Non-pigmented ciliary epithelial cell (primary cell): Measurements from ENCODE around the gene ANO10.
"Not testable (repeated sequence)": the region's sequence is repeated elsewhere in the genome, so short reads cannot be mapped to it uniquely, and the experiment has no call there.

Experiments
- DNase-seq: peaks from one replicate; pipeline ENCODE4 v3.0.0-alpha.2; 2010; ENCODE audit warnings: low read depth

ANO10 gene

GRCh38 chr3:43629257-43629656, 7.4 kb upstream of the ANO10 start:
- DNase-seq: no peak

DNA sequence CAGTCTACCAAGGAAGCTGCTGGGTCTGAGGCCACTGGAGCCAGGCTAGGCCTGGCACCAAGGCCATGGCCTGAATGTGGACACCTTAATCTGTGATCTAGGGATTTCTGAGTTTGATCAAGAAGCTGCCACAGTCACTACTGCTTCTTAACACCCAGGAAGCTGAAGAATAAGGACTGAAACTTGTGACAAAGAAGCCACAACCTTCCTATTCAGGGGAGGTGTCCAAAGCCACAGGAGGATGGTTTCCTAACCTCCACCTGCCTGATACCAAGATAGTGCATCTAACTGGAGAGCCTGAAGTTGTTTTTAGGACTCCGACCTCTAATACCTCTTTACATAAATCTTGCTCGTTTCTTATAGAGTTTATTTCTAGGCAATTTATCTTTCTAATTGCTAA, 5.5 kb upstream of the ANO10 start:
- DNase-seq: no peak

- no peak for DNase-seq
Observed at GRCh38 chr3:43624619-43625305, 3.0 kb upstream of the ANO10 start.

DNA sequence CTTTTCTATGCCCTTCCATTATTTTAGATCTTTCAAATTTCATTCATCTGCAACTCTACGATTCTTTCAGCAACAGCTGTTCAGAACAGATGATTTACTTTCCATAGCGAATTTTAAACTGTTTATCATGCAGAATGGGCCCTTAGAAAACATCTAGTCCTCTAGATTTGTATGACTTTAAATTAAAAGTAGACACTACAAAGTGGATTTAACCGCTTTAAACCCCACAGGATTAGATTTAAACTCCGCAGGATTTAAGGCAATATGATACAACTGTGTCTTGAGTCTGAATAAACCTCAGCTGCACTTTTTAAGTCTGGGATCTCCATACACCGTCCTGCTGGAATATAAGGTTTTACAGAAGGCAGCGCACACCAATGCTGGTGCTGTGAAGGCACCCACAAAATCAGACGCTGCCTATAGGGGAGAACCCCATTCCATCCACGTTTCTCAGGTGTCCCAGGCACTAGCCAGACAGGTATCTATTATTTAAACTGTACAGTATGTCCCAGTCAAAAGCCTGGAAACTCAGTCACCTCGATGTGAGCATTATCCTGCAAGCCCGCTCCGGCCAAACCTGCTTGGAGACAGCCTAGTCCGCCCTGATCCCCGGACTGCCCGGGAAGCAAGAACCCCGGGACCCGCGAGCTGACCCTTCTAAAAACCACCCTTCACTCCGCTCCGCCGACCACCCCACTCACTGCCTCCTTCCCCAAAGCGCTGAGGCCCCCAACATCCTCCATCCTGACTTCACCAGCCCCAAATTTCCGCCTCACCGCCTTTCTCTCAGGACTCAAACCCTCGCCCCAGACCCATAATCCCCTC, 768 bp downstream of the ANO10 start:
- no peak for DNase-seq

DNA sequence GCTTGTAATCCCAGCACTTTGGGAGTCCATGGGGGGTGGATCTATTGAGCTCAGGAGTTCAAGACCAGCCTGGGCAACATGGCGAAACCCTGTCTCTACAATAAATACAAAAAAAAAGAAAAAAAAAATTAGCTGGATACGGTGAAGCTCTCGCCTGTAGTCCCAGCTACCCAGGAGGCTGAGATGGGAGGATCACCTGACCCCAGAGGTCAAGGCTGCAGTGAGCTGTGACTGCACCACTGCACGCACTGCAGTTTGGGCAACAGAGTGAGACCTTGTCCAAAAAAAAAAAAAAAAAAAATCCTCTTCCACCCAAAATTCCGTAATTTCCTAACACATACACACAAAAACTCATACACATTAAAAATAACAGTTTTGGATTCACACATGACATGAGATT, 2.2 kb downstream of the ANO10 start:
- DNase-seq: no peak

DNA sequence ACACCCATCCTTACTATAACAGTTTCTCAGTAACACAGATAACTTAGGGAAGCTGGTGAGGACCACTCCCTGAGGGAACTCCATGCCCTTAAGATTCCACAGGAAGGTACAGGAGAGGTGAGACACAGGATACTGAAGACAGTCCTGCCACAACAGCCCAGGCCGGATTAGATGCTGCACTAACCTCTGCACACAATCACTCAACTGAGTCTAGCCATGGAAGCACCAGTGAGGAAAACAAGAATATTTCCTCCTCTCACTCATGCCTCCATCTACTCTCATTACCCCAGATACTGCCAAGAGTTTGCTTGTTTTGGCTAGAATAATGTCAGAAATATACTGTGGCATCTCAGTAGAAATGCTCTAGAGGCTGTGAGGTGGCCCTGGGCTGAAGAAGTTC, 3.7 kb downstream of the ANO10 start:
- DNase-seq: no peak

DNA sequence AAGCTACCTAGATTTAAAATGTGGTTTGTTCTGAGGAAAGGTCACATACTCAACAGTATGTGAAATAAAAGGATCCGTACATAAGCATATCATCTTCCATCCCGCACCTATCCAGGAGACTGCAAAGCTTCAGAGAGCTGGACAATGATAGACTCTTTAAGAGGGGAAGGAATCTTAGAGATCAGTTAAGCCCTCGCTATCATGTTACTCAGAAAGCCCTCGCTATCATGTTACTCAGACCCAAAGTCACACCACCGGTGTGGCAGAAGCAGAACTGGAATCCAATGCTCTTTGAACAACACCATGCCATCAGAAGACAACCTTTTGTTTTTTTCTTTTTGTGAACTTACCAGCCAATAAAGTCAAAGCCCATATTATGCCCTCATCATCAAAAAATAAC, 5.8 kb downstream of the ANO10 start:
- no peak for DNase-seq

DNA sequence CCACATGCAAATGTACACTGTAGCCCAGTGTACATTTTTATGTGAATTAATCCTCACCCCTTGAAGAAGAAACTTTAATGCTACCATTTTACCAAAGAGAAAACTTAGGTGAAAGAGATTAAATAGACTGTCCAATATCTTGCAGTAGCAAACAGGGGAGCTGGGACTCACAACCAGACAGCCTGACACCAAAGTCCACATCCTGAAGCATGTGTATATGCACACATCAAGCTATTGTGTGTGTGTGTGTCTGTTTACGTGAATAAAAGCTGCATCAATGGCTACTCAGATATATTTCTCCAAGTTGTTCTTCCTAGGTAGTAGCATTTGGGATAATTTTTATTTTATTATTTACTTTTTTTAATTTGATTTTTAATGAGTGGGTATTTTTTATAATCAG, 6.7 kb downstream of the ANO10 start:
- no peak for DNase-seq

DNA sequence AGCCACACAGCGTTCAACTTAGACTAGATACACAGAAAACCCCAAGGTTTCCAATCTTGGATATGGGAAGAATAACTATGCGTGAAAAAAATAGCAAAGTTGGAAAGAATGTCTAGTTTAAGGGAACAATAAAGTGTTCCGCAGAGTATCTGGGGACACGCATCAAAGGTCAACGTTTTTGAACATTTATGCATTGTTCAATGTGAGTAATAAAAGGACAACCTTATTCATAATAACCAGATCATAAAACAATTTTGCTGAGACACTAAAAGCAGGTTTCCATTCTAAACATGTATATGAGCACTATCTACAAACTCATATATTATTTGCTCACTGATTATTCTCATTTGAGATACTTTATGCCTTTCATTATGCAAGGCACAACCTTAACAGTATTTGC, 7.8 kb downstream of the ANO10 start:
- DNase-seq: no peak

DNA sequence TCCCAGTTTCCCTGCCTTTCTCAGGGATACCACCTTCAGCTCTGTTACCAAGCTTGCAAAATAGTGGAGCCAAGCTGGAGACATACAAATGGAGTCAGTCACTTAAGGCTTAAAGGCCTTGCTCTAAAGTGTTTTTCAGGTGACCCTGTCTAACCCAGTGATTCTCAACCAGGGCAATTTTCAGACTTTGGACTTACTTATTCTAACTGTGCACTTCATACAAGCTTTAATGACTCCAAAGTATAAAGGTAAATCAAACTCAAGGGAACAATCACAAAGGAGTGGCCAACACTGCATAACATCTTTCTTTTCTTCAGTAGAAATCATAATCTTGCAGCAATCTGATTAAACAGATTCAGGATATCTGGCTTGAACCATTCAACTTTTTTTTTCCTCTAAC, 9.4 kb downstream of the ANO10 start:
- no peak for DNase-seq

- DNase-seq: no peak
Observed at GRCh38 chr3:43609406-43609805, 12.4 kb downstream of the ANO10 start.

- DNase-seq: no peak
Observed at GRCh38 chr3:43608751-43609150, 13.1 kb downstream of the ANO10 start.

GRCh38 chr3:43606284-43606683, 15.5 kb downstream of the ANO10 start:
- DNase-seq: no peak

GRCh38 chr3:43599959-43600358, 21.9 kb downstream of the ANO10 start:
- not testable (repeated sequence) for DNase-seq

DNA sequence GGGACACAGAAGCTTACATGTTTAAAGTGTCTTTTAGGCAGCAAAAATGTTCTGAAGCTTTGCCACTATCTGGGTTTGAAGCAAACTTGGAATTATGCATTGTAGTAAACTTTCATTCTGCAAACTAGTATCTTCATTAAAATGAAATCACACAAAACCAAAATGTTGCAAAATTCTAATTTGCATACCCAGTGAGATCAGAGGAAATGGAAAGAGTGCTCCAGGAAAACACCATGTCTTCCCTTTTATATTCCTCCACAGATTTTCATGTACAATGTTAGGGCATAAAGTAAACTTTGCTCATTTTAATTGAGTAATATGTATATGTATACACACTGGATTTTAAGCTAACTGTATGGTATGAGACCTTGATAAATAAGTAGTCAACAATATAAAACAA, 23.9 kb downstream of the ANO10 start:
- no peak for DNase-seq

- not testable (repeated sequence) for DNase-seq
Observed at GRCh38 chr3:43596178-43596577, 25.6 kb downstream of the ANO10 start.

DNA sequence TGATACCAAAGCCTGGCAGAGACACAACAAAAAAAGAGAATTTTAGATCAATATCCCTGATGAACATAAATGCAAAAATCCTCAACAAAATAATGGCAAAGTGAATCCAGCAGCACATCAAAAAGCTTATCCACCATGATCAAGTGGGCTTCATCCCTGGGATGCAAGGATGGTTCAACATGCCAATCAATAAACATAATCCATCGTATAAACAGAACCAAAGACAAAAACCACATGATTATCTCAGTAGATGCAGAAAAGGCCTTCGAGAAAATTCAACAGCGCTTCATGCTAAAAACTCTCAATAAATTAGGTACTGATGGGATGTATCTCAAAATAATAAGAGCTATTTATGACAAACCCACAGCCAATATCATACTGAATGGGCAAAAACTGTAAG, 26.5 kb downstream of the ANO10 start:
- not testable (repeated sequence) for DNase-seq

- DNase-seq: not testable (repeated sequence)
Observed at GRCh38 chr3:43593588-43593987, 28.2 kb downstream of the ANO10 start.

DNA sequence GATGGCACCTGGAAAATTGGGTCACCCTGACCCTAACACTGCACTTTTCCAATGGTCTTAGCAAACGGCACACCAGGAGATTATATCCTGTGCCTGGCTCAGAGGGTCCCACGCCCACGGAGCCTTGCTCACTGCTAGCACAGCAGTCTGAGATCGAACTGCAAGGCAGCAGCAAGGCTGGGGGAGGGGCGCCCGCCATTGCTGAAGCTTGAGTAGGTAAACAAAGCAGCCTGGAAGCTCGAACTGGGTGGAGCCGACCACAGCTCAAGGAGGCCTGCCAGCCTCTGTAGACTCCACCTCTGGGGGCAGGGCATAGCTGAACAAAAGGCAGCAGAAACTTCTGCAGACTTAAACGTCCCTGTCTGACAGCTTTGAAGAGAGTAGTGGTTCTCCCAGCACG, 29.9 kb downstream of the ANO10 start:
- not testable (repeated sequence) for DNase-seq

DNA sequence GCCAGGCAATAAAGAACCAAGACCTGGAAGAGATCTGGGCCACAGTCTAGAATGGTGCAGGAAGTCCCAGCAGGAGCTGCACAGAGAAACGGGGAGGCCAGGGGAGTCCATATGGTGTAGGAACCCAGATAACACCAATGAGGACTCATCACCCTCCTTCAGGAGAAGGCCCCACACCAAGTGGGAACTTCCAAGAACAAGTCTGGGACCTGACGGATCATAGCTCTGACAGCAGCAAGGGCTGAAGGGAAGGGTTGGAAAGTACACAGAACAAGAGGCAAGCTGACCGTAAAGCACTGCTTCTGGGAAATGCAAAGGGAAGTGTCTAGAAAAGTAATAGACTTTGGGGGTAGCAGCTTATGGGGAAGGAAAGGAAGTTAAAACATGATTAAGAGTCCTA, 34.5 kb downstream of the ANO10 start:
- no peak for DNase-seq

- no peak for DNase-seq
Observed at GRCh38 chr3:43584043-43584826, 37.6 kb downstream of the ANO10 start.

DNA sequence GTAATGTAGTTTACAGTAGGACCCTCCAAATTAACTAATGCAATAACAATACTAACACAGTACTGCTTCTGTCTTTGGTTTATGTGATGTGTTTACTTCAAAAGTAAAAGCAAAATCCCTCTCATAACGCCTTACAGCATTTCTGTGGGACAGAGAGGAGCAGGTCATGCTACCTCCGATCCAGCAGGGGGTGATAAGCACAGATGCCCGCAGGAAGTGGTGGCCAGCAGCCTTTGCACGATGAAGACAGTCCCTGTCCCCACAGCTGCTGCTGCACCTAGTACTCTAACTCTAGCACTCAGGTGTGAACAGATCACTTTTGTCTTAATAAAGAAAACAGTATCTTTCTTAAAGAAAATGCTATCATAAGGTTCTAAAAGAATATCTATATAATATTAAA, 38.3 kb downstream of the ANO10 start:
- DNase-seq: no peak

- DNase-seq: no peak
Observed at GRCh38 chr3:43582866-43583265, 38.9 kb downstream of the ANO10 start.
